B cell (primary cell): Measurements from ENCODE around the gene TMEM132D. TPM values are rescaled to one million over a fixed set of nuclear protein-coding genes. Genes with fewer than 3 reads are reported as not detected.

Experiments
- ATAC-seq: fragments of 200-7000 bp; cut with Tn5 transposase; one replicate; pipeline ENCODE4 v1.10.0; 2021; ENCODE audit warnings: low read depth, mild to moderate bottlenecking, moderate number of reproducible peaks, moderate library complexity
- CTCF ChIA-PET: fragments of 350-600 bp; sonication (Branson Sonifier 250); formaldehyde crosslinking; loops from one replicate; lab custom pipeline; 2021; ENCODE audit warnings: antibody characterized with exemption, inconsistent platforms; lab: Charles Lee
- POLR2A ChIA-PET: fragments of 350-600 bp; sonication (Branson Sonifier 250); formaldehyde crosslinking; loops from one replicate; lab custom pipeline; 2021; ENCODE audit warnings: antibody characterized with exemption; lab: Charles Lee
- DNase-seq: peaks from one replicate; pipeline ENCODE4 v3.0.0; 2013
- H2AFZ ChIP-seq: 2 replicates; pipeline ENCODE4 v1.6.1; 2012; ENCODE audit warnings: mild to moderate bottlenecking, low read depth, low read length; ENCODE audit not compliant: insufficient read depth, poor library complexity, severe bottlenecking
- H3K27ac ChIP-seq, 2 donors: 1 replicate in 1 of 2; 2 replicates in 1 of 2; pipeline ENCODE4 v1.5.1; 2012 to 2013; ENCODE audit warnings: low read length in 2 of 2, mild to moderate bottlenecking in 2 of 2, moderate library complexity in 1 of 2
- H3K27me3 ChIP-seq, 4 experiments: fragments of 200-600 bp in 1 of 4; sonication (generic) in 1 of 4; replicated peaks in 1 of 4; 1 replicate in 2 of 4; 2 replicates in 2 of 4; pipeline versions ENCODE4 v1.6.1 to v1.7.0; 2013 to 2016; ENCODE audit warnings: low read length in 3 of 4, mild to moderate bottlenecking in 2 of 4, mixed read lengths in 1 of 4, moderate library complexity in 1 of 4; ENCODE audit not compliant: insufficient read depth in 4 of 4, control insufficient read depth in 3 of 4; ENCODE audit errors: control extremely low read depth in 1 of 4
- H3K36me3 ChIP-seq, 2 experiments: replicated peaks in 1 of 2; 1 replicate in 1 of 2; 2 replicates in 1 of 2; pipeline versions ENCODE4 v1.6.1 to v1.7.1; 2013; ENCODE audit warnings: low read length in 1 of 2; ENCODE audit not compliant: insufficient read depth in 2 of 2, control insufficient read depth in 1 of 2; ENCODE audit errors: control extremely low read depth in 1 of 2, extremely low read depth in 1 of 2
- H3K4me1 ChIP-seq, 2 donors: fragments of 200-600 bp in 1 of 2; sonication (generic) in 1 of 2; 1 replicate in 1 of 2; 2 replicates in 1 of 2; pipeline versions ENCODE4 v1.5.1 to v1.6.1; 2013 to 2017; ENCODE audit warnings: low read length in 2 of 2; ENCODE audit not compliant: control insufficient read depth in 2 of 2, insufficient read depth in 2 of 2
- H3K4me2 ChIP-seq: replicated peaks from 2 replicates; pipeline ENCODE3; 2012; ENCODE audit warnings: mild to moderate bottlenecking, low read depth, low read length; ENCODE audit not compliant: poor library complexity, severe bottlenecking
- H3K4me3 ChIP-seq, 5 experiments: fragments of 200-600 bp in 1 of 5; sonication (generic) in 1 of 5; 1 replicate in 3 of 5; 2 replicates in 2 of 5; pipeline versions ENCODE4 v1.5.1 to v1.7.0; 2011 to 2016; ENCODE audit warnings: low read length in 4 of 5, mild to moderate bottlenecking in 4 of 5, low read depth in 2 of 5, control low read depth in 1 of 5, moderate library complexity in 1 of 5; ENCODE audit not compliant: insufficient read depth in 1 of 5; ENCODE audit errors: control extremely low read depth in 1 of 5, extremely low read depth in 1 of 5
- H3K79me2 ChIP-seq: fragments of 200-600 bp; sonication (generic); one replicate; pipeline ENCODE4 v1.6.0; 2016; ENCODE audit warnings: low read length; ENCODE audit not compliant: control insufficient read depth, insufficient read depth
- H3K9ac ChIP-seq: fragments of 200-600 bp; sonication (generic); 2 replicates; pipeline ENCODE4 v1.6.1; 2017; ENCODE audit warnings: mild to moderate bottlenecking, low read length, moderate library complexity
- H3K9me3 ChIP-seq, 3 donors: one replicate each; pipeline versions ENCODE4 v1.6.1 to v1.7.1; 2013; ENCODE audit warnings: low read length in 2 of 3; ENCODE audit not compliant: control insufficient read depth in 2 of 3, insufficient read depth in 1 of 3; ENCODE audit errors: control extremely low read depth in 1 of 3
- H4K20me1 ChIP-seq: 2 replicates; pipeline ENCODE4 v1.6.0; 2012; ENCODE audit warnings: mild to moderate bottlenecking, low read length; ENCODE audit not compliant: insufficient read depth, control insufficient read depth, poor library complexity, severe bottlenecking
- H3K27ac Mint-ChIP-seq: one replicate; pipeline ENCODE4 v1.8.0; 2021; ENCODE audit warnings: mixed read lengths
- H3K27me3 Mint-ChIP-seq: one replicate; pipeline ENCODE4 v1.8.0; 2021; ENCODE audit warnings: mixed read lengths
- H3K4me1 Mint-ChIP-seq: one replicate; pipeline ENCODE4 v1.8.0; 2021; ENCODE audit warnings: mixed read lengths
- H3K4me3 Mint-ChIP-seq: one replicate; pipeline ENCODE4 v1.8.0; 2021; ENCODE audit warnings: mixed read lengths
- H3K9me3 Mint-ChIP-seq: one replicate; pipeline ENCODE4 v1.8.0; 2022; ENCODE audit warnings: mixed read lengths; ENCODE audit not compliant: insufficient read depth
- CTCF ChIP-seq: fragments of 200-600 bp; IDR thresholded peaks from one replicate; pipeline ENCODE4 v1.8.0; 2022; ENCODE audit warnings: antibody characterized with exemption, mild to moderate bottlenecking
- EZH2 ChIP-seq: IDR thresholded peaks from 2 replicates; pipeline ENCODE4 v1.6.1; 2012; ENCODE audit warnings: borderline replicate concordance, low read depth, mild to moderate bottlenecking, moderate library complexity, low read length; ENCODE audit not compliant: insufficient read depth, poor library complexity, severe bottlenecking
- WGBS: methylation state at CpG from one replicate; pipeline ENCODE4 v1.1.5; 2013; ENCODE audit warnings: missing lambda C conversion rate; ENCODE audit not compliant: insufficient coverage; 5-methylcytosine and 5-hydroxymethylcytosine counted together
- intact Hi-C: fragments of 100-400 bp; cut with micrococcal nuclease; formaldehyde crosslinking; loops from one replicate; pipeline ENCODE4 v1.10.0; 2022
- polyA plus RNA-seq: library from polyadenylated mRNA; depleted of rRNA; stranded (reverse); fragments of >200 nt; gene quantifications from 2 replicates; pipeline ENCODE4 v1.2.3, GENCODE V29; 2012
- total RNA-seq, 2 donors: library from RNA; stranded (reverse); fragments of 120-200 nt in 1 of 2; gene quantifications; 1 replicate in 1 of 2; 2 replicates in 1 of 2; pipeline versions ENCODE4 v1.2.3 to v1.2.4, GENCODE V29; 2013 to 2022

Gene TMEM132D
- total and polyA plus RNA-seq, 2 donors (not counting 1 experiment from before 2014, with no cell fraction given) = not detected

DNA sequence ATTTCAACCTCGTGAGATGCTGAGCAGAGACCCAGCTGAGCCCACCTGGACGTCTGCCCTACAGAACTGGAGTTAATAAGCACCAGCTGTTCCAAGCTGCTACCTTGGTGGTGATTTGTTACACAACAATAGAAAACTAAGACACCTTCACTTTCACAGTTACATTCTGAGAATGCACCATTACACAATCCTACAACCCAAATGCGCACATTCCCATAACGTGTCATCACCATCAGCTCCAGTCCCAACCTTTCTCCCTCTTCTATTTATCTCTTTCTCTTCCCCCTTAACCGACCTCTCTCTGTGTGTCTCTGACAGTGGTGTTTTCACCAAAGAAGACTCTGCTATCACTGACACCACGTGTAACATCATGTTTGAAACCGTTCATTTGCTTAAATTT lies 91.9 kb downstream of the TMEM132D start:
- no peak for ATAC-seq
- no peak for DNase-seq
- Histone ChIP-seq H3K9me3 (peaks cover 0 to 3% (median 0%) of the 10 kb centered on the region in 3 donors), H3K79me2 (no peaks in the 10 kb centered on the region), H3K4me1 (no peaks in the 10 kb centered on the region), H3K4me2 (no peak overlapping the region), H3K27me3 (no peaks in the 10 kb centered on the region), H3K4me3 (no peak overlapping the region), H3K27ac (no peak overlapping the region), H4K20me1 (no peaks in the 10 kb centered on the region), H2AFZ (no peak overlapping the region), H3K9ac (no peak overlapping the region), H3K36me3 (no peaks in the 10 kb centered on the region)
- ChIA-PET POLR2A (no interaction called here), CTCF (no interaction called here)
- no peaks in the 10 kb centered on the region for H3K4me1 Mint-ChIP-seq
- H3K27me3 Mint-ChIP-seq = no peaks in the 10 kb centered on the region
- H3K27ac Mint-ChIP-seq = no peak overlapping the region
- intact Hi-C loops = no loop called here
- WGBS = 74% methylated on average over 7 of the region's 7 CpGs
- H3K9me3 Mint-ChIP-seq = no peaks in the 10 kb centered on the region
- H3K4me3 Mint-ChIP-seq = no peak overlapping the region
- TF ChIP-seq EZH2 (no peak), CTCF (no peak)

GRCh38 chr12:129807136-129807535 lies 96.7 kb downstream of the TMEM132D start:
- WGBS = 81% methylated on average over 8 of the region's 11 CpGs
- Histone ChIP-seq H3K9me3 (peaks cover 0 to 5% (median 0%) of the 10 kb centered on the region in 3 donors), H3K4me3 (no peak overlapping the region), H4K20me1 (no peaks in the 10 kb centered on the region), H3K27me3 (no peaks in the 10 kb centered on the region), H3K79me2 (no peaks in the 10 kb centered on the region), H3K4me1 (no peaks in the 10 kb centered on the region), H3K9ac (no peak overlapping the region), H3K4me2 (no peak overlapping the region), H3K27ac (no peak overlapping the region), H2AFZ (no peak overlapping the region), H3K36me3 (no peaks in the 10 kb centered on the region)
- intact Hi-C loops = no loop called here
- Mint-ChIP-seq H3K4me1 (no peaks in the 10 kb centered on the region), H3K27ac (no peak overlapping the region), H3K9me3 (no peaks in the 10 kb centered on the region), H3K27me3 (no peaks in the 10 kb centered on the region), H3K4me3 (no peak overlapping the region)
- ATAC-seq = no peak
- DNase-seq = no peak
- POLR2A ChIA-PET = no interaction called here
- CTCF ChIA-PET = no interaction called here
- TF ChIP-seq CTCF (no peak), EZH2 (no peak)
